Measurements from ENCODE around the gene ABHD11.

DNA sequence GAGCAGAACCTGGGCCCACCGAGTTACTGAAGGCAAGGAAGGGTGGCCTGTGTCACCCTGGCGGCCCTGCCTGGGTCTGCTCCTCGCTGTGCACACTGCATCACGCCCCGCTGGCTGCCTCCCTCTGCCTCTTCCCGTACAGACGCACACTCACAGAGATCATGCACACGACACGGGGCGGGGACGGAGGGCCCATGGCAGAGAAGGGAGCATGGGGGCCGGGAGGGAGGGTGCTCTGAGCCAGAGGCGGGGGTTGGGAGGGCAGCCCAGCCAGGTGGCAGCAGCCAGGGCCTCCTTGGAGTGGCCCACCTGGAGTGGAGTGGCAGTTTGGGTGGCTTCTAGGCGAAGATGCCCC lies 38.6 kb downstream of the ABHD11 start:
- TF ChIP-seq POLR2A (IDR thresholded peaks at IDR 0.05; ENCODE audit: low read depth, low read length) (0 out of 2 replicates have a peak, but pooled peaks have one; percentile 20), SPI1 (IDR thresholded peaks at IDR 0.05; ENCODE audit: low read depth, low read length) (no peak)

Data from GM12891 (cell line).